HL-60/S4 (cell line): Measurements from ENCODE around the gene RGL3.
"Not testable (repeated sequence)": the region's sequence is repeated elsewhere in the genome, so short reads cannot be mapped to it uniquely, and the experiment has no call there.

Experiments
- in situ Hi-C: fragments of 300-500 bp; cut with MboI; formaldehyde crosslinking; loops from 2 replicates; pipeline ENCODE4 v1.14.3; 2022; ENCODE audit warnings: low sequenced_read_pairs

RGL3 gene

GRCh38 chr19:11422163-11423065 is 3.3 kb upstream of the RGL3 start:
- in situ Hi-C loops = no loop called here

- in situ Hi-C loops = no loop called here
Observed at GRCh38 chr19:11421371-11422098, 2.4 kb upstream of the RGL3 start.

- in situ Hi-C loops = no loop called here
Observed at GRCh38 chr19:11420429-11421370, 1.6 kb upstream of the RGL3 start.

GRCh38 chr19:11418094-11418548 is 993 bp downstream of the RGL3 start:
- in situ Hi-C loops = no loop called here

- in situ Hi-C loops = no loop called here
Observed at GRCh38 chr19:11416346-11417052, 2.6 kb downstream of the RGL3 start.

- in situ Hi-C loops = no loop called here
Observed at GRCh38 chr19:11414544-11414943, 4.6 kb downstream of the RGL3 start.

GRCh38 chr19:11410682-11411081 is 8.4 kb downstream of the RGL3 start:
- in situ Hi-C loops = no loop called here

- in situ Hi-C loops = no loop called here
Observed at GRCh38 chr19:11408591-11408990, 10.5 kb downstream of the RGL3 start.

GRCh38 chr19:11406703-11407236 is 12.3 kb downstream of the RGL3 start:
- in situ Hi-C loops = not testable (repeated sequence)

GRCh38 chr19:11405846-11406643 is 13.1 kb downstream of the RGL3 start:
- in situ Hi-C loops = no loop called here

- in situ Hi-C loops = no loop called here
Observed at GRCh38 chr19:11404588-11405222, 14.4 kb downstream of the RGL3 start.

GRCh38 chr19:11401808-11402543 is 17.1 kb downstream of the RGL3 start:
- in situ Hi-C loops = no loop called here

- in situ Hi-C loops = no loop called here
Observed at GRCh38 chr19:11400798-11401197, 18.3 kb downstream of the RGL3 start.

- in situ Hi-C loops = no loop called here
Observed at GRCh38 chr19:11399667-11400066, 19.4 kb downstream of the RGL3 start.

- in situ Hi-C loops = no loop called here
Observed at GRCh38 chr19:11397089-11397610, 22.0 kb downstream of the RGL3 start.

GRCh38 chr19:11390933-11391680 is 28.0 kb downstream of the RGL3 start:
- in situ Hi-C loops = no loop called here

- in situ Hi-C loops = no loop called here
Observed at GRCh38 chr19:11390359-11390758, 28.8 kb downstream of the RGL3 start.
